DND-41 (cell line): ENCODE results near the gene NPY4R.
"Not testable (repeated sequence)": the region's sequence is repeated elsewhere in the genome, so short reads cannot be mapped to it uniquely, and the experiment has no call there.

Experiments used
- EZH2 ChIP-seq: IDR thresholded peaks from 3 replicates; pipeline ENCODE4 v1.6.1; 2012; ENCODE audit warnings: borderline replicate concordance, low read depth, mild to moderate bottlenecking, moderate library complexity, low read length, inconsistent platforms; ENCODE audit not compliant: severe bottlenecking
- TF ChIP-seq, protein P1 (sequence below): IDR thresholded peaks from 2 replicates; pipeline ENCODE4 v1.5.1; 2012; ENCODE audit warnings: borderline replicate concordance, low read length, moderate library complexity, mild to moderate bottlenecking; ENCODE audit not compliant: poor library complexity, severe bottlenecking; ENCODE audit errors: extremely low read depth

DNA sequence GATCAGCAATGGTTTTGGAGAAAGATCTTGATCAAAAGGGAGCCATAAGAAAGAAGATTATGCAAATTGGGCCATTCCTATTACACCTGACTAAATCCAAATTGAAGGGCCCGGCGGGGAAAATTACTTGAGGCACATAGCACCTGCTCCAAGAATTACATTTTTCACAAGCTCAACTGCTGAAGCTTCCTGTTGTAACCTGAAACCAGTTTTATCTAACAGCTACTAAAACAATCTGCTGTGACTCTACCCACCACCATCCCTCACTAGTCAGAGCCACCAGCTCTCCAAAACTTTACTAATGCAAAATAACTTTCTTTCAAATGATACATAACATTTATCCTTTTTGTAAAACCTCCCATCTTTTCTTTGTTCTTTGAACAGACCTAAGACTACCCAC, 20.7 kb upstream of the NPY4R start:
- TF ChIP-seq, protein P1, sequence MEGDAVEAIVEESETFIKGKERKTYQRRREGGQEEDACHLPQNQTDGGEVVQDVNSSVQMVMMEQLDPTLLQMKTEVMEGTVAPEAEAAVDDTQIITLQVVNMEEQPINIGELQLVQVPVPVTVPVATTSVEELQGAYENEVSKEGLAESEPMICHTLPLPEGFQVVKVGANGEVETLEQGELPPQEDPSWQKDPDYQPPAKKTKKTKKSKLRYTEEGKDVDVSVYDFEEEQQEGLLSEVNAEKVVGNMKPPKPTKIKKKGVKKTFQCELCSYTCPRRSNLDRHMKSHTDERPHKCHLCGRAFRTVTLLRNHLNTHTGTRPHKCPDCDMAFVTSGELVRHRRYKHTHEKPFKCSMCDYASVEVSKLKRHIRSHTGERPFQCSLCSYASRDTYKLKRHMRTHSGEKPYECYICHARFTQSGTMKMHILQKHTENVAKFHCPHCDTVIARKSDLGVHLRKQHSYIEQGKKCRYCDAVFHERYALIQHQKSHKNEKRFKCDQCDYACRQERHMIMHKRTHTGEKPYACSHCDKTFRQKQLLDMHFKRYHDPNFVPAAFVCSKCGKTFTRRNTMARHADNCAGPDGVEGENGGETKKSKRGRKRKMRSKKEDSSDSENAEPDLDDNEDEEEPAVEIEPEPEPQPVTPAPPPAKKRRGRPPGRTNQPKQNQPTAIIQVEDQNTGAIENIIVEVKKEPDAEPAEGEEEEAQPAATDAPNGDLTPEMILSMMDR: not testable (repeated sequence)
- not testable (repeated sequence) for TF ChIP-seq EZH2
